ENCODE measurements around the gene EPHA8. TPM values are rescaled to one million over a fixed set of nuclear protein-coding genes. Genes with fewer than 3 reads are reported as not detected.
A peak's percentile ranks its signal among the peaks of the same experiment; 100 is the strongest.

EPHA8 gene
- polyA plus RNA-seq, 3 donors: 1.5 to 2.6 (median 2.3) TPM

GRCh38 chr1:22555371-22555656, 8.0 kb upstream of the EPHA8 start:
- DNase-seq (ENCODE audit: extremely low read depth in 1 of 11, low read depth in 9 of 11, low spot score in 4 of 11): no peak

- DNase-seq (ENCODE audit: extremely low read depth in 1 of 11, low read depth in 9 of 11, low spot score in 4 of 11): no peak
These were observed 6.7 kb upstream of the EPHA8 start for GRCh38 chr1:22556391-22557104.

DNA sequence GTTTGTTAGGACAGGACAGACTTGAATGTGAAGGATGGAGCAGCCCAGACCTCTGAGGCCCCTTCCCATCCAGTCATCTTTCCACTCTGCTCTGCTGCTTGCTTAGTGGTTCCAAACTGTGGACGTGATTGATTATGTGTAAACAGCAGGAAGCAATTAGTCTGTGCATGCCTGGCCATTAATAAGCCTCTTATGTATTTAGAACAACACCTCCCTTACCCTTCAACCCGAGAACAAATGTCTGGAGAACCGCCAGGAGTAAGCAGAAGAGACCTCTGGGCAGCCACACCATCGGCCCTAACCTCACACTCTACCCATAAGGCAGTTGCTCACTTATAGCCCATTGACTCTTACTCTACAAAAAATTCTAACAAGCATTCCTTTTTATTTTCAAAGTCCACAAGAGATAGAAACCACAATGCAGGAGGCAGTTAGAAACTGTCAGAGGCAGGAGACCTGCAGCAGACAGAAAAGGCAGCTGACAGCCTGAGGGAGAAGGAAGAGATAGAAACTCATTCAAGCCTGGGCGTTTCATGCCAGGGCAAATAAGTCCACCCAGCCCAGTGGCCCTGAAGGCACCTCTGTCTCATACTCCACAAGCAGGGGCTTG, 5.8 kb upstream of the EPHA8 start:
- DNase-seq (ENCODE audit: extremely low read depth in 1 of 11, low read depth in 9 of 11, low spot score in 4 of 11): peak in 6 of 11 donors; percentile 8 to 29 (median 22)

DNA sequence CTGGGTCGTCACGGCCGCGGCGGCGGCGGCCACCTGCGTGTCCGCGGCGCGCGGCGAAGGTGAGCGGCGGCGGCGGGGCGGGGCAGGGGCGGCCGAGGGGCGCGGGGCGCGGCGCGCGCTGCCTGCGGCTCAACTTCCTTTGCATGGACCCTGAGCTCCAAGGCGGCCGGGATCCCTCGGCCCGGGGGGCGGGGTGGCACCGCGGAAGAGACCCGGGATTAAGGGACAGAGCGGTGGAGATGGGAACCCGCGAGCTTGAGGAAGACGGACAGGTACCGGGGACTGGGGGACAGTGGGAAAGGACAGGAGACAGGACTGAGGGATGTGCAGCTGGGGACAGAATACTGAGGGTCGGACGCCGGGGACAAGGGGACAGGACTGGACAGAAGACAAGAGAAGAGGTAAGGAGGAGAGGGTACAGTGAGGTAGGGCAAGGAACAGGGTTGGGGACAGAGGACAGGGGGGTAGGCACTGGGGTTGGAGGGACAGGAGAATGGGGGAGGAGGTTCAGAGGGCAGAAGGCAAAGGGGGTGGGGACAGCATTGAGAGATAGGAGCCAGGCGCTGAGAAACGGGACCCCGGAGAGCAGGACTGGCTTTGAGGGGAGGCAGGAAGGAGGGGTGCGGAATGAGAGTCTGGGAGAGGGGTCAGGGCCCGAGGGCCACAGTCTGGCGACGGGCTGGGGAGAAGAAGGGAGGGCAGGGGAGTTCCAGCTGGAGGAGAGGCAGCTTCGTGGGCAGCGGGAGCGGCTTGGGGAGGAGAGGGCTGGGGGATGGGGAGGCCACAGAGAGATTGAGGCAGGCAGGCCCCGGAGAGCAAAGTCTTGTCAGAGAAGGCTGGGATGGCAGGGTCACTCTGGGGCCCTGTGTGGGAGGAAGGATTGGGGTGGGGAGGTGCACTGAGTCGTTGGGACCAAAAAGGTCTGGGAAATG, 648 bp downstream of the EPHA8 start:
- DNase-seq (ENCODE audit: extremely low read depth in 1 of 11, low read depth in 9 of 11, low spot score in 4 of 11): no peak

- DNase-seq (ENCODE audit: extremely low read depth in 1 of 11, low read depth in 9 of 11, low spot score in 4 of 11): no peak
These were observed 2.9 kb downstream of the EPHA8 start for GRCh38 chr1:22566161-22566560.

DNA sequence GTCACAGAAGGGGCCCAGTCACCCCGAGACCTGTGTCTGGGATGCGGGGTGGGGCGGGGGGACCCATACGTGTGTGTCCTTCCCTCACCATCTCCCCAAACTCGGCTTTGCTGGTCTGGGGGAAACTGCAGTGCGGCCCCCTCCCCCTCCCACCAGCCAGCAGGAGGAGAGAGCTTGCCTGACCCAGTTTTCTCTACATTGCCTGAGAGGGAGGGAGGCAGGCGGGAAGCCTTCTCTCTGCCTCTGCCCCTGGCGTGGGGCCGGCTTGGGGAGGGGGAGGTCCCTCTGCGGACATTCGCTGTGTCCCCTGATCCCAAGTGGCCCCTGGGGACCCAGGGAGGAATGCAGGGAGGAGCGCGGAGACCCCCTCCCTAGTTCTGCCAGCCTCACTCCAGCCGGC, 3.9 kb downstream of the EPHA8 start:
- no peak for DNase-seq (ENCODE audit: extremely low read depth in 1 of 11, low read depth in 9 of 11, low spot score in 4 of 11)

- DNase-seq (ENCODE audit: extremely low read depth in 1 of 11, low read depth in 9 of 11, low spot score in 4 of 11): no peak
These were observed 4.7 kb downstream of the EPHA8 start for GRCh38 chr1:22567994-22568393.

DNA sequence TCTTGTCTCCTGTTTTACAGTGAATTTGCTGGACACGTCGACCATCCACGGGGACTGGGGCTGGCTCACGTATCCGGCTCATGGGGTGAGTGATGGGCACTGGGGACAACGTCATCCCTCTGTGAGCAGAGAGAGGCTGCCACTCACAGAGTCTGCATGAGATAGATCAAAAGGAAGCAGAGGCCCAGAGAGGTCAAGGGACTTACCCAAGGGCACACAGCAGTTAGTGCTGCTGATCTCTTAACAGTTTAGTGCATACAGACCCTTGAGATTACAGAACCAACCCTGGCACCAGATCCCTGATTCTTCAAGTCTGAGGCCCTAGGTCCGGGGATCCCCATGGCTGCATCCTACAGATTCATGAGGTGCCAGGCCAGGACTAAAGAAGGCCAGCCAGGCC, 6.0 kb downstream of the EPHA8 start:
- DNase-seq (ENCODE audit: extremely low read depth in 1 of 11, low read depth in 9 of 11, low spot score in 4 of 11): no peak

GRCh38 chr1:22570140-22570909, 7.0 kb downstream of the EPHA8 start:
- DNase-seq (ENCODE audit: extremely low read depth in 1 of 11, low read depth in 9 of 11, low spot score in 4 of 11): no peak

DNA sequence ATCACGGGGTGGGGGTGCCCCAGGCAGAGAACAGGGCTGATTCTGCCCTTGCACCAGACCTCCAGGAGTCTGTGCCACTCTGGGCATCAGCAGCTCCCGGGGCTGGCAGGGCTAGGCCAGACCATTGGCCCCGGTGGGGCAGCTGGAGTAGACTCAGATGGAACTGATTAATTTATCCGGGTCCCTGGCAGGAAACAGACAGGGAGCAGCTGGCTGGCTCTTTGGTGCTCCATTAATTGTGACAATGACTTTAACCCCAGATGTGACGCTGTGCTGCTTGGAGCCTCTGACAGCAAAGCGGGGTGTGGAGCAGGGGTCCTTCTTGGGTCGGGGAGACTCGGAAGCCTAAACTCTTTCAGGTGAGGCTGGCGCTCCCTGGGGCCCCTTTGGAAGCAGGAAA, 9.5 kb downstream of the EPHA8 start:
- DNase-seq (ENCODE audit: extremely low read depth in 1 of 11, low read depth in 9 of 11, low spot score in 4 of 11): no peak

DNA sequence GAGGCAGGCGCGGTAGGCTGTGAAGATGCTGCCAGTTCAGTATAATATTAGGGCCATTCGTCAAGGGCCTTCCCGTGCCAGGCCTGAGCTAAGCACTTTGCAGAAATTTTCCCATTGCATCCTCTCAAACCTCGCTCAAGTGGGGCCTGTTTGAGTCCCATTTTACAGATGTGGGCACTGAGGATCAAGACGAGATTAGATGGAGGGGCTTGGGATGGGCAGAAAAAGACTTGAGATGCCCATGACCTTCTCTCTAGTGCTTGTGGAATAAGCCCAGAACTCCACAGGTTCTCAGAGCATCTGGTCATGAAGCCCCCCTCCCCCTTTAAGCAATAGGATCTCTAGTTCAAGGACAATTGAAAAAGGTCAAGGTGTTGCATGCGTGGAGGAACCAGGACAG, 9.9 kb downstream of the EPHA8 start:
- no peak for DNase-seq (ENCODE audit: extremely low read depth in 1 of 11, low read depth in 9 of 11, low spot score in 4 of 11)

DNA sequence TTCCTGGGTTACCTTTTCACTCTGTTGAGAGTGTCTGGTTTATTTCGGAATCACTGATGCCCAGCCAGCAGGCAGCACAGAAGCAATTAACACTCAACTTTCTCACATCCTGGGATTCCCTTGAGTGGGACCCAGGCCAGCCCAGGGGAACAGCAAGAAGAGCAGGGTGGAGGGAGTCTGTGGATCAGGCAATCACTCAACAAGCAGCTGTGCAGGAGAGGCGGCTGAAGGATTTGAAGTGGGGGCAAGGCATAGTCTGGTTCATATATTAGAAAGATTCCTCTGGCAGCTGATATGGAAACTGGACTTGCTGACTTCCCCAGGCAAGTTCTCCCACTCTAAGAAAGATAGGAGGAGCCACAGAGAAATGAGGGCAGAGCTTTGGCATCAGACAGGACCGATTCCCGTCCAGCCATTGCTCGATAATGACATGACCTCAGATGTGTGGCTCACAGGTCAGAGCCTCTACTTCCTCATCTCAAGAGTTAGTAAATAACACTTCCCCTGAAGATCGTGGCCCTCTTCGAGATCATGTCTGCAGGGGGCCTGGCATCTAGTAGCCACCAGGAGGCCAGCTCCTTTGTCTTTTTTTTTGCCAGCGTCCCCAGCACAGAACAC, 12.4 kb downstream of the EPHA8 start:
- no peak for DNase-seq (ENCODE audit: extremely low read depth in 1 of 11, low read depth in 9 of 11, low spot score in 4 of 11)

- DNase-seq (ENCODE audit: extremely low read depth in 1 of 11, low read depth in 9 of 11, low spot score in 4 of 11): no peak
These were observed 12.9 kb downstream of the EPHA8 start for GRCh38 chr1:22576150-22576544.

- DNase-seq (ENCODE audit: extremely low read depth in 1 of 11, low read depth in 9 of 11, low spot score in 4 of 11): no peak
These were observed 13.3 kb downstream of the EPHA8 start for GRCh38 chr1:22576617-22577016.

- DNase-seq (ENCODE audit: extremely low read depth in 1 of 11, low read depth in 9 of 11, low spot score in 4 of 11): no peak
These were observed 15.6 kb downstream of the EPHA8 start for GRCh38 chr1:22578732-22579361.

DNA sequence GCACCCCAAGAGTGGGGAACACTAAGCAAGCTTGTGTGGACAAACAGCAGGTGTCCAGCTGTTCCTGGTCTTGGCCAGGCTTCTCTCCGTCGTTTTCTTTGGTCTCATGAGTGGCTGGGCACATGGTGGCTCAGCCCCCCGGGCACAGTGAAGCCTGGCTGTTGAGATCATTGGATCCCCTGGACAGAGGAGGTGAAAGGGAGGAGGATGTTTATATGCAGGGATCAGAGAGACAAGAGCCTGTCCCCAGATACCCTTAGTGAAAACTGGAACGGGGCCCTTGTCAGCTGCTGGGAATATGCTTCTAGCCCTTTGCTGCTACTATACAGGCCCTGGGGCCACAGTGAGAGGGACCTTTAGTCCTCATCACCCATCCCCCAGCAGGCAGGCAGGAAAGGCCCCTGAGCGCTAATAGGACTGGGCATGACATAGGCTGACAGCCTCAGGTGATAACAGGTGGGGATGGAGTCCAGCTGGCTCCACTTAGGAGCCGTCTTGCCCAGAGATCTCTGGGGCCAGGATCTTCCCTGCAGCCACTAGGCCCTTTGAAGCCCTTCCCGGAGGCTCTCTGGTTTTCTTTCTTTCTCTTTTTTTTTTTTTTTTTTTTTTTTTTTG, 16.4 kb downstream of the EPHA8 start:
- no peak for DNase-seq (ENCODE audit: extremely low read depth in 1 of 11, low read depth in 9 of 11, low spot score in 4 of 11)

GRCh38 chr1:22582661-22583635, 19.7 kb downstream of the EPHA8 start:
- no peak for DNase-seq (ENCODE audit: extremely low read depth in 1 of 11, low read depth in 9 of 11, low spot score in 4 of 11)

Data from renal cortex interstitium (tissue), 11 donors.